HG02571 (cell line): Measurements from ENCODE around the gene KRTAP3-3.
"Not testable (repeated sequence)": the region's sequence is repeated elsewhere in the genome, so short reads cannot be mapped to it uniquely, and the experiment has no call there.

Experiments
- ATAC-seq: cut with Tn5 transposase; IDR thresholded peaks from one replicate; pipeline ENCODE4 v1.9.1; 2021; ENCODE audit warnings: mild to moderate bottlenecking, moderate library complexity; ENCODE audit not compliant: unreplicated experiment

The KRTAP3-3 gene

GRCh38 chr17:41008811-41009210 lies 14.8 kb upstream of the KRTAP3-3 start, which contains the start of gene KRTAP3-1:
Gene KRTAP3-1 (minus strand): TSS chr17:41009128. CDS start chr17:41009074, 54 bp downstream.
- no peak for ATAC-seq

- no peak for ATAC-seq
These were observed 10.4 kb upstream of the KRTAP3-3 start for GRCh38 chr17:41004397-41004796.

GRCh38 chr17:41003926-41004325 lies 10.0 kb upstream of the KRTAP3-3 start:
- ATAC-seq = no peak

DNA sequence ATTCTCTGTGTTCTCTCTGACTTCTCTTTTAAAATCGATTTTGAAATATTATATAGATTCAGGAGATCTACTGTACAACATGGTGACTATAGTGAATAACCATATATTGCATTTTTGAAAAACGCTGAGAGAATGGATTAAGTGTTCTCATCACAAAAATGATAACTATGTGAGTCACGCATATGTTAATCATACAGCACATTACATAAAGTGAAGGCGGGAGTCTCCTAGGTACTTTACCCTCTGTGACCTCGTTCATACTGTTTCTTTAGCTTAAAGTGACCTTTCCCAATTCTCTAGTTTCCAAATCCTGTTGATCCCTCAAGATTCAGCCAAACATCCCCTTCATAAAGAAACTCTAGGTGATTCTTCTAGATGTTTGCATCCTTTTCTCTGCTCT lies 8.8 kb upstream of the KRTAP3-3 start:
- no peak for ATAC-seq

DNA sequence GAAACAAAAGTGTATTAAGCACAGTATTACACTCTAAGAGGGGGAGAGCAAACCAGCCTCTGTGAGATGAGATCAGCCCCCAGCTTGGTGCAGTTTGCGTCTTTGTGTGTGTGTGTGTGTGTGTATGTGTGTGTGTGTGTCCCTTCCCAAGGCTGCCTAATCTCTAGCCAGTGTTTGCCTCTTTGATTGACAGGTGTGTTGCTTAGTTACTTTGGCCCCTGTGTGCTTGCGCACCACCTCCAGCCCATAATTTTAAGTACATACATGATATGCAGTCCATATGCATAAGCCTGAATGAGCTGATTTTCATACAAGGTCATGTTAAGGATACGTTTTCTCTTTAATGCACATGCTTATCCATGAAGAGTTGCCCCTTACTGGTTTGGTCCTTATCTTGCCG lies 7.8 kb upstream of the KRTAP3-3 start:
- no peak for ATAC-seq

- ATAC-seq = not testable (repeated sequence)
These were observed 5.6 kb upstream of the KRTAP3-3 start, which contains the start of gene KRTAP3-2 for GRCh38 chr17:40999563-40999962. Gene KRTAP3-2 (minus strand): TSS chr17:40999906. CDS start chr17:40999853, 53 bp downstream.

- ATAC-seq = no peak
These were observed 3.4 kb upstream of the KRTAP3-3 start for GRCh38 chr17:40997361-40997760.

DNA sequence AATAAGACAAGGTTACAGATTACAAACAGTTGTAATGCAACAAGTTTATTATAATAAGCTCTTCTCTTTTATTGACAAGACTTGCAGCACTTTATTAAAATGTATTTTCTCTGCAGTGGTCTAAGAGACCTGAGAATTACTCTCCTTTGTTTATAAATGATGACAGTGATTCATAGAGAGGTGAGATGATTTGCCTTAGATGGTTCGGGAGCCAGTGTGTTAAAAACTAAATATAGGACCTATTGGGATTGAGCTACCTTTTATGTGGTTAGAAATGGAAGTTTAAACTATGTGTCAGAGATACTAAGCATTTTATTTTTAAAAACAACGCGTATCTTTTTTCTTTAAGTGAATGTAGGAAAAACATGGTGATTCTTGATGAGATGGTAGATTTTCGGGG lies 2.9 kb upstream of the KRTAP3-3 start:
- ATAC-seq = no peak

DNA sequence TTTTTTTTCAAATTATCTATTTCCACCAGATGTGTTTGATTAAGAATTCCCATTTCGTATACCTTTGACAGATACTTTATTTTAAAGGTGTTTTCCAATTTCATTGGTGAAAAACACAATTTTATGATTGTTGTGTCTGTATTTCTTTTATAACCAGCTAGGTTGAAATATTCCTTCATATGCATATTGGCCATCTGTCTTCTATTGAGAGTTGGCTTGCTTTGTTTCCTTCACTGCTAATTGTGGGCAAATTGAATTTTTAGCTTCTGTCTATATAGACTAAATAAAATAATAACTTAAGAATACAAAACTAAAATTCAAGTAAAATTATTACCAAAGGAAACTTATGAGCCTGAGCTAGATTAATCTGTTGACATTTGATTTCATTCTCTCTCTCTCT lies 1.2 kb upstream of the KRTAP3-3 start:
- ATAC-seq = no peak

DNA sequence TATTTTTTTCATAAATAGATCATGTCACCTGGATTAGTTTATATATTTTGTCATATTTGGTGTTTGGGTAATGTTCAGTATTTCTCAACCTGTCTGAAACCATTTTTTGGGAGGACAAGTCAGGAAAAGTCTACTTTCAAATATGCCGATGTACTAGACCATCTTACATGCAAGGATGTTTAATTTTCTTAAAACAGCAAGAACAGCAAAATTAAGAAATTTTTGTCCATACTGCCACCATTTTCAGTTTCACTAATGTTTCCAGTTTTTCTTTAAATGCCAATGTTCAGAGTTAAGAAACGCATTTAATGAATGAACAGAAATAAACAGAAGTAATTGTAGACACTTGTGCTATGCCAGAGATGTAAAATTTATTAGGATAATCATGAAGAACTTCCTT lies 880 bp downstream of the KRTAP3-3 start:
- ATAC-seq = no peak

- no peak for ATAC-seq
These were observed 1.3 kb downstream of the KRTAP3-3 start for GRCh38 chr17:40992666-40993065.

DNA sequence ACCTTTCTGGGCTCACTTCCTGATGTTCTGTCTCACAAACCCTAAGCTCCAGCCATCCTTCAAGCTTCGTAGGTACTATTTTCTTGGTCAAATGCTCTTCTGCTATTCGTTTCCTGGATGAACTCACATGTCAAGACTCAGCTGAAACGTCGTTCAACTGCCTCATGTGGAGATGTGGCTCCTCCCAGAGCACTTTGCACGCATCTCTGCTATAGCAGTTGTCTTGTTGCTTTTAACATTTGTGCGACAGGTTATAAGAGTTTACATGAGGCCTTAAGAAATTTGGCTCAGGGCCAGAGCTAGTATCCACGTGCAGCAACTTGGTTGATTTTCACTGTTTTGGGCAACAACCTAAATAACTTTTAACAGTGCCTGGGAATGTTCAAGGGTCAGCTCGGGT lies 7.0 kb downstream of the KRTAP3-3 start:
- no peak for ATAC-seq

DNA sequence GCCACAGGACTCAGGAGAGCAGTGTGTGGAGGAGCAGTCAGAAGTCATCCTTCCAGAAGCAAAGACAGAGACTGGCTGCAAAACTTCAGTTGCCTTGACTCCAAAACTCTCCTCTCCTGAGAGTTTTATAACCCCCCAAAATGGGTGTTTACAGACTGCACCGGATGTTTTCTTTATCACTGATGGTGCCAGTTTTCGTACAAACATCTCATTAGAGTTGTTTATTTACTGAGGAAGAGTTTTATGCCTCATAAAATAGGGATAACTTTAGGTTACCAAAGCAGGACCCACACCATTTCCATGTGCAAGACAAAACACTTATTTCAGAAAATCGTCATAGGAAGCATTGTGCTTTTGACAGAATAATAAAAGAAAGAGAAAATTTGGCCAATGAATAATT lies 9.7 kb downstream of the KRTAP3-3 start, which contains the start of gene KRT40:
TSS of gene KRT40 (minus strand) at position 101 of the 400 bp plus-strand sequence. CDS start at position 48, 53 bp downstream.
- no peak for ATAC-seq

DNA sequence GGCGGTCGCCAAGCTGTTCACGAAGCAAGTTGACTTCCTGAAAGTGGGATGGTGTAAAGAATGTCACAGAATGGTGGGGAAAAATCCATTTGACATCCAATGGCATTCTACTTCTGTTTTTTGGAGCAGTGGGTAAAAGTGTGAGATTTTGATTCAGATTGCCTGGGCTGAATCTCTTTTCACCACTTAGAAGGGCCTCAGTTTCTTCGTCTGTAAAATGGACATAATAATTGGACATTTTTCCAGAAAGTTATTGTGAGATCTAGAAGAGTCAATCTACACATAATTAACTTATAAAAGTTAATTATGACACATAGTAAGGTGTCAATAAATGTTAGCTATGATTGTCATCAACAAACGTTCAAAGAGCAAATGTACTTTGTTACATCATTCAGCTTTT lies 12.8 kb downstream of the KRTAP3-3 start:
- ATAC-seq = no peak

GRCh38 chr17:40980596-40980995 lies 13.4 kb downstream of the KRTAP3-3 start:
- ATAC-seq = no peak

DNA sequence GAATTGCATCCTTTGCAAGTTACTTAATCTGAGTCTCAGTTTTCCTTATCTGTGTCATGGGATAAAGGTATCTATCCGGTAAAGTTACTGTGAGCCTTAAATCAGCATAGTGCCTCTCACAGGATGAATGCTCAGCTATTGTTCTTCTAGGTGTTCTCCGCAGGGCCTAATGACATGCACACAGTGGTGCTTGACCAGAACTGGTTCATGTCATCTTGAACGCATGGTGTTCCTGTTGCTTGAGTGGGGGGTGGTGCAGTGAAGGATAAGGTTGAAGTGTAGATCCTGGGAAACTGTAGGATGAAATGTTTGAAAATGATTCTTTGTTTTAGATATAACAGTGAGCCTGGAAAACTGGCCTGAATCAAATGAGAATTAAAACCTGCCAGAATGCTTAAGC lies 13.8 kb downstream of the KRTAP3-3 start:
- ATAC-seq = no peak

DNA sequence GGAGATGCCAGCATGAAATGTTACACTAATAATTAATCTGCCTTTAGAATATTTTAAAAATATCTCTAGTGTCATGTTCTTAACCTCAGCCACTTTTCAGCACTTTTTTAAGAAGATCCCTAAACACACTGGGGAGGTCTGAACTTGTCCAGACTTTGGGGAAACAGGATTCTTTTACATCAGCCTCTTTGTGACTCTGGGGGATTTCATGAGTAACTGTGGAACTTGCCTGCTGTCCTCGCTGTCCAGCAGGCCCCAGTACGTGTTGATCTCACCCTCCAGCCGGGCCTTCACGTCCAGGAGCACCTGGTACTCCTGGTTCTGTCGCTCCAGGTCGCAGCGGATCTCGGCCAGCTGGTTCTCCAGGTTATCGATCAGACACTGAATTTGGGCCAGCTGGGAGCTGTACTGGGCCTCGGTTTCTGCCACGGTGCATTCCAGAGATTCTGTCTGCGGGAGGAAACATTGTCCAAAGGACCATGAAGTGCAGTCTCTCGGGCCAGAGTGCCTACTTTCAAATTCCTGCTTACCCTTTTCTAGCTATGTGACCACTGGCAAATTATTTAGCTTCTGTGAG lies 15.3 kb downstream of the KRTAP3-3 start:
- no peak for ATAC-seq

DNA sequence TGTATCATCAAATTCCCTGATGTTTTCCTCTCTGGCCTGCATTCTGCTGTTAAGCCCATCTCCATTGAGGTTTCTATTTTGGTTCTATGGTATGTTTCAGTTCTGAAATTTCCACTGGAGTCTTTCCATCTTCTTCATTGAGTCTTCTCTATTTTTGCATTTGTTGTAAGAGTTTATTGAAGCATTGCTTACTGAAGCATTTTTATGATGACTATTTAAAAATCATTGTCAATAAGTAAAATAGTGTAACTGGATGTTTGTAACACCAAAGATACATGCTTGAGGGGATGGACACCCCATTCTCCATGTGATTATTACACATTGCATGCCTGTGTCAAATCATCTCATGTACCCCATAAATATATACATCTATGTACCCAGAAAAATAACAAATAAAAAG lies 18.4 kb downstream of the KRTAP3-3 start:
- no peak for ATAC-seq

DNA sequence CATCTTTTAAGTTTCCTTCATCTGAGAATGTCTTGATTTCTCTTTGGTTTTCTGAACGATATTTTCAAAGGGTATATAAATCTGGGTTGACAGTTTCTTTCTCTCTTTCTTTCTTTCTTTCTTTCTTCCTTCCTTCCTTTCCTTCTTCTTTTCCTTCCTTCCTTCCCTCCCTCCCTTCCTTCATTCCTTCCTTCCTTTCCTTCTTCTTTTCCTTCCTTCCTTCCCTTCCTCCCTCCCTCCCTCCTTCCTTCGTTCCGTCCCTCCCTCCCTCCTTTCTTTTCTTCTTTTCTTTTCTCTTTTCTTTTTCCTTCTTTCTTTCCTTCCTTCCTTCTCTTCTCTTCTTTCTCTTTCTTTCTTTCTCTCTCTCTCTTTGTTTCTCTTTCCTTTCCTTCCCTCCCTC lies 19.6 kb downstream of the KRTAP3-3 start:
- ATAC-seq = no peak

DNA sequence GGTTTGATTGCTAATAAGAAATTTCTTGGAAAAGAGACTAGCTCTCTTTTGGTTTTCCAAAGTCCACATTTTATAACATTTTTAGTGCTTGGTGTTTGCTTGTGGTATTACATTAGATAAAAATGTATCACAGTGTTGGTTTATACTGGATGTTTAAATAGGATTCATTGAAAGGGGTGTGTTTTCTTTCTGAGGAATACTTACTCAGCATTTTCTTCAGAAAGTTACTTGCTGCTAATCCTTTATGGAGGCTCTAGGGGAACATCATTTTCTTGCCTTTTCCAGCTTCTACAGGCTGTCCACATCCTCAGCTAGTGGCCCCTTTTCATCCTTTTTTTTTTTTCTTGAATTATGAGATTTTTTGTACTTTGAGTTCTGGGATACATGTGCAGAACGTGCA lies 26.4 kb downstream of the KRTAP3-3 start:
- no peak for ATAC-seq

GRCh38 chr17:40966848-40967247 lies 27.1 kb downstream of the KRTAP3-3 start, which contains the start of gene KRT39:
Gene KRT39 (minus strand): TSS chr17:40966948. CDS start chr17:40966856, 92 bp downstream.
- ATAC-seq = no peak

- no peak for ATAC-seq
These were observed 30.1 kb downstream of the KRTAP3-3 start for GRCh38 chr17:40963838-40964237.

DNA sequence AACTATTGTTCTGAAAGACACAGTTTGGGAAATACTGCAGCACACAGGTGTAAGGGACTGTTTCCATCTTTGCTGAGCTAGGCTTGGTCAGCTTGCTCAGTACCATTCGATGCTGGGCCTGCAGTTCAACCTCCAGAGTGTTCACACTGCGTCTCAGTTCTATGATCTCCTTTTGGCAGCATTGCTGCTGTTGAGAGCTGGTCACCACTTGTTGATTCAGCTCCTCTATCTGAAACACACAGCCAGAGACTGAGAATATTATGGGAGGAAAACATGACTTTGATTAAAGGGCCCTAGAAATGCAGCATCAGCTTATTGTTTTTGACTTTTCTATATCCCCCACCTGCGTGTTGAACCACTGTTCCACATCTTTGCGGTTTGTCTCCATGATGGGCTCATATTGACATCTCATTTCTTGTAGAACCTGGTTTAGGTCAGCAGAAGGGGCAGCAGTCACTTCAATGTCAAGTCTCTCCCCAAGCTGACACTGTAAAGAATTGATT lies 31.9 kb downstream of the KRTAP3-3 start:
- ATAC-seq = no peak
